GM19238 (cell line): Measurements from ENCODE around the gene TNRC6C.

Source experiments
- DNase-seq: peaks from one replicate; pipeline ENCODE4 v3.0.0; 2011; ENCODE audit warnings: low spot score; ENCODE audit not compliant: insufficient read length

Gene TNRC6C

GRCh38 chr17:78124836-78125137, 166.3 kb downstream of the TNRC6C start:
- DNase-seq: no peak

DNA sequence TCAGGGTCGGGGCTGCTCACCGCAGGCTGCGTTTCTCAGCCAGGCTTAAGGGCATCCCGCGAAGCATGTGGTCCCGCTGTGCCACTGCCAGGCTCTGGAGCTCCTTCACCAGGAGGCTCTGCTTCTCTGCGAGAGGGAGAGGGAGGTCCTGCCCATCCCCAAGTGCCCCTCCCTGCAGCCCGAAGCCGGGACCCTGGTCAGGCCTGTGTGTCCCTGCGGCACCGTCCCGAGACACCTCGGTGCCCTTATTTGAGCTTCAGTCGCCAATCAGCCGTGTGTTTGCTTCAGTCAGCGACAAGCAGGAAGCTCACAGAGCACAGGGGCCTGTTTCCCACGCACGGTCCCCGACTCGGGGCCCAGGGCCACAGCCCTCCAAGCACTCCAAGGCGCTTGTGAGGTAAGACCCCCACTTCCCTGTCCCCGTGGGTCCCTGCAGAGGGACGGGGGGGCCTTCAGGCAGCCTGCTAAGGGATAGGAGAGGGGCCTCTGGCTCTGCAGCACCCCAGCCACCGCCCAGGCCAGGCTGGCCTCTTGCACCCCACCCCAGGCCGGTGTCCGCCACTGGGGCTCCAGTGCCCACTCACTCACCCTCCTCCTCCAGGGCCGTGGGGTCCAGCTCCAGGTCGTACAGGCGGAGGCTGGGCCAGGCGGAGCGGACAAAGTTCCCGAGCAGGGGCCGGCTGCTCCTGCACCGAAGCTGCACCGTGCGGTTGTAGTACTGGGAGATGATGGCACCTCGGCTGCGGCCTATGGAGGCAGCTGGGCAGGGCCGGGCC, 166.8 kb downstream of the TNRC6C start:
- no peak for DNase-seq

GRCh38 chr17:78125976-78126894, 167.7 kb downstream of the TNRC6C start:
- no peak for DNase-seq

GRCh38 chr17:78126895-78127238, 168.4 kb downstream of the TNRC6C start:
- DNase-seq: no peak

DNA sequence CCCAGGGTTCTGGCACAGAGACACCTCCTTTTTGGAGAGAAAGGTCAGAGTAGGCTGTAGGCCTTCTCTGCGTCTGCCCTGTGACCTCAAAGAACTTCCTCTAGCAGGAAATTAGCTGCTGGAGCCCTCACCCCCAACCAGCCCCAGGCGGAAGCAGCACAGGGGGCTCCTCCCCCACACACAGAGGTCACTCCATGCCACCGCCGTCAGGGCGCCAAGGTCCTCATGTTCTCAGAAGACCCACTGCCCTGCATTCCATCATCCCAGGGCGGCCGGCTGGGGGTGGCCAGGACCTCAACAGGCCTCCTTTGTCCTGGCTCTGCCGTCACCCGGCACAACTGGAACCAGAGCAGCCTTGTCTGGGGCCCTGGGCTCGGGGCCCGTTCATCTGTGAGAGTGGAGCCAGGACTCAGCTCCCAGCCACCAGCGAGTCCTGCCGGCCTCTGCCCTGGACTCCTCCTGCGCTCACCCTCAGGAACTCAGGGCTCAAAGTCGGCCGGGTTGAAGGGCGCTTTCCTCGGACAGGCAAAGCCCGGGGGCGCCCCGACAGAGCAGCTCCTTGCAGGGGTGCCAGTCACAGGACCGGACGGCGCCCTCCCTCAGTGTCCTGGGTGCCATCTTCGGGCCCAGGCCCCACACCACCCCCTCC, 168.9 kb downstream of the TNRC6C start:
- DNase-seq: peak; percentile 81

DNA sequence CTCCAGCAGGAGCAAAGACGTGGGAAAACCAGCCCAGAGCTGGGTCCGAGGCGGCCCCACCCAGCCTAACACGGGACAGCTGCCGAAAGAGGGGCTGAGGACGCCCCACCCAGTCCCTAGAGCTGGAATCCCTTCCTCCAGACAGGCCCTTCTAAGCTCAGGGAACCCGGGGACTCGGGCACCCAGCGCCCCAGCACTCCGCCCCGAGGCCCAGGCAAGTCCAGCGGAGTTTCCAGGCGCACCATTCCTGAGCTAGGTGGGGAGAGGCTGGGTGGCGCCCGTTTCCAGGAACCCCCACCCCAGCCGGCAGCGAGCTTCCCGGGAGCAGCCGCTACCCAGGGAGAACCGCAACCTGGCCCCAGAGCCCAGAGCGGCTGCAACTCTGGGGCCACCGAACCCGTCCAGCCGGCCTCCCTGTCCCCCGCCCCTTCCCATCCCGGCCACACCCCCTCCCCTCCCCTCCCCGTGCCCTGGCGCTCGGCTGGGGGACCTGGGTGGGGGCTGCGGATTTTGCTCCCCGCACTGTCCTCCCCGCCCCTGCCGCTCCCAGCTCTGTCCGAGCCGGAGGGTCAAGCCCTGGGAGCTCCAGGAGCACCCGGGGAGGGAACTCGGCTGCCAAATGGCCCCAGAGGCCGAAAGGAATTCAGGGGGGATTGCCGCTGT, 169.5 kb downstream of the TNRC6C start:
- no peak for DNase-seq

GRCh38 chr17:78128551-78129350, 170.2 kb downstream of the TNRC6C start, which contains the start of gene TMC6:
Gene TMC6 (minus strand): TSS chr17:78128755. CDS start chr17:78126832, 1,923 bp downstream.
- DNase-seq: peak; percentile 72

- no peak for DNase-seq
These were observed 171.0 kb downstream of the TNRC6C start for GRCh38 chr17:78129351-78130089.

DNA sequence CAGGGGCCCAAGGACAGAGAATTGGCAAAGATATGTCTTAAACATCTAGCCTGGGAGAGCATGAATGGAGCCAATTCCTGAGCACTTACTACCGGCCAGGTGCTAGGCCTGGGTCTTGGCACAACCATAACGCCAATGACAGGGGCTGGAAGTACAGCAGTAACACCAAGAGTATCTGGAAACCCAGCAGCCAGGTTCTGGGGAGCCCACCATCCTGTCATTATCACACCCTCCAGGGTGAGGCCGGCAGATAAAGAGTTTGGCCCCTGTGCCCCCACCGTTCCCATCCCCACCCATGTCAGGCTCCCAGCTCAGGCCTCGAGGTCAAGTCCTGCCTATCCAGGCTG, 171.6 kb downstream of the TNRC6C start:
- DNase-seq: no peak

- peak; percentile 84 for DNase-seq
These were observed 172.1 kb downstream of the TNRC6C start, which contains the start of gene TMC8 for GRCh38 chr17:78130437-78131101. Gene TMC8 (plus strand): TSS chr17:78130771. CDS start chr17:78131589, 818 bp downstream.

GRCh38 chr17:78131172-78132083, 172.9 kb downstream of the TNRC6C start:
- DNase-seq: no peak

- DNase-seq: peak; percentile 58
These were observed 173.7 kb downstream of the TNRC6C start for GRCh38 chr17:78132084-78132676.

DNA sequence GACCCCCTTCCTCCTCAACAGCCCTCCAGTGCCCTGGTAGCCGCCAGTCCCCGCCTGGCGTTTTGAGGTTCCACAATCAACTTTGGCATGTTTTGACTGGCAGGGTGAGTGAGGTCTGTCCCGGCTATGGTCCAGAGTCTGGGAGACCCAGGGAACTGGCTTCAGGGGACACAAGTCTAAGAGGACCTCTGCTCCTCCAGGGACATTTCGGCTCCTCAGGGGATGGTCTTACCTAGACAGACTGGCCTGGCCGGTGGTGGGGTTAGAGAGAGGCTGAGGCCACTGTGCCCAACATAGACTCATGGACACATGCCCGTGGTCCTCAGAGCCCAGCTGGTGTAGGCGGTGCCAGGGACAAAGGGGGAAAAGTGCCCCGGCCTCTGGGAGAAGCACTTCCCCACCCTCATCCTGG, 174.3 kb downstream of the TNRC6C start:
- no peak for DNase-seq

DNA sequence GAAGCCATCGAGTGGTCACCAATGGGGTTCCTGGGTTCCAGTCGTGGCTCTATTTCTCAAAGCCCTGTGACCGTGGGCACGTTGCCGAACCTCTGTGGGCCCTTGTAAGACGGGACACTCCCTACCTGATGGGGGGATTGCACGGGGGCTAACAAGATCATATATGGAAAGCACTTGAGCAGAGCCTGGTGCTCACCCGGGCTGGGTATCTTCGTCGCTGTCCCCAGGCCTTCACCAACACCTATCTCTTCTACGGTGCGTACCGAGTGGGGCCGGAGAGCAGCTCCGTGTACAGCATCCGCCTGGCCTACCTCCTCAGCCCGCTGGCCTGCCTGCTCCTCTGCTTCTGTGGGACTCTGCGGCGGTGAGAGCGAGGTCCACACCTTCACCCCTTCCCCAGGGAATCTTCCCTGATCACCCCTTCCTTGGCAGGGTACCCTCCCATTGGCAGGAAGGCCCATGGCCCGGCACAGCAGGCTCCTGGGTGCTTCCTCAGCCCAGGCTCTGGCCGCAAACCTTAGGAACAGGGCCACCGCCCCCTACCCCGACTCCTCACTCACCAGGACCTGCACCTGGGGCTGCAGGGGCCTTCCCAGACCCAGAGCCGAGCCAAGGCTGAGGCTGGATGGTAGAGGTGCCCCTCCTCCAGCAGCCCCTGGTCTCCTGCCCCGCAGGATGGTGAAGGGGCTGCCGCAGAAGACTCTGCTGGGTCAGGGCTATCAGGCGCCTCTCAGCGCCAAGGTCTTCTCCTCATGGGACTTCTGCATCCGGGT, 174.9 kb downstream of the TNRC6C start:
- DNase-seq: no peak

- peak; percentile 62 for DNase-seq
These were observed 175.7 kb downstream of the TNRC6C start for GRCh38 chr17:78133971-78134898.

GRCh38 chr17:78134899-78135385, 176.4 kb downstream of the TNRC6C start:
- no peak for DNase-seq
